ENCODE measurements around the gene DAPK3.
A peak's percentile ranks its signal among the peaks of the same experiment; 100 is the strongest.

DAPK3 gene

DNA sequence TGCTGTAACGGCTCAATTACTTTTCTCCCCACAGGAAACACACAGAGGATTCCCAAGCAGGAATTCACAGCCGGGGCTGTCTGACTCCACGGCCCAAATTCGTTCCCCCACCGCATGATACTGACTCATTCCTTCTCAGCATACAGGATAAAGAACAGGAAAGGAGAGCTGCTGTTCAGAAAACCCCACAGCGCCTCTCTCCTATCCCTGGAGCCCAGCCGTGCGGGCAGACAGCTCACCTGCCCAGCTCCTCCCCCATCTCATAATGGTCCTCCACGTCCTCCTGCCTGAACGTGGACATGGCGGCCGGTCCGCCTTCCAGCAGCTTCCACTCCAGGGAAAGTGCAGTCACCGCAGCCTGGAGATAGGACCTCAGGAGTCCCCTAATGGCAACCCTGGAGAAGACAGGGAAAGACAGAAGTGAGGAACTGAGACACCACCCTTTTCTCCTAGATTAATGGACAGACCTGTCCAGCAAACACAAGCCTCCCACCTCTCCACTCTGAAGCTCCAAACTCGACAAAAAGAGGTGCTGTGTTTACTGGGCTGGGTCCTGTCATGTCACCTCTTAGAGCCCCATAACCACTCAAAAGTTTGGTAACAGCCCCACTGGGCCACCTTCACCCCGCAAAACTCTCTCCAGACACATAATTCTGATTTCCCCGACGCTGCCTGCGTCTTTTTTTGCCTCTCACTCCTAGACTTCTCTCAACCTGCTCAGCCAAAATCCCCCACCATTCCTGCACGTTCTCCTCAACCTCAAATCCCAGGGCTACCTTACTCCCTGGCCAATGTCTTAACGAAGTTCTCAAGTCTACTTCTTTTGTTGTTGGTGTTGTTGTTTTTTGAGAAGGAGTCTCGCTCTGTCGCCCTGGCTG lies 1.2 kb downstream of the DAPK3 start:
- no peak for TF ChIP-seq ZFX (IDR thresholded peaks at IDR 0.05)
- TF ChIP-seq, protein P1, sequence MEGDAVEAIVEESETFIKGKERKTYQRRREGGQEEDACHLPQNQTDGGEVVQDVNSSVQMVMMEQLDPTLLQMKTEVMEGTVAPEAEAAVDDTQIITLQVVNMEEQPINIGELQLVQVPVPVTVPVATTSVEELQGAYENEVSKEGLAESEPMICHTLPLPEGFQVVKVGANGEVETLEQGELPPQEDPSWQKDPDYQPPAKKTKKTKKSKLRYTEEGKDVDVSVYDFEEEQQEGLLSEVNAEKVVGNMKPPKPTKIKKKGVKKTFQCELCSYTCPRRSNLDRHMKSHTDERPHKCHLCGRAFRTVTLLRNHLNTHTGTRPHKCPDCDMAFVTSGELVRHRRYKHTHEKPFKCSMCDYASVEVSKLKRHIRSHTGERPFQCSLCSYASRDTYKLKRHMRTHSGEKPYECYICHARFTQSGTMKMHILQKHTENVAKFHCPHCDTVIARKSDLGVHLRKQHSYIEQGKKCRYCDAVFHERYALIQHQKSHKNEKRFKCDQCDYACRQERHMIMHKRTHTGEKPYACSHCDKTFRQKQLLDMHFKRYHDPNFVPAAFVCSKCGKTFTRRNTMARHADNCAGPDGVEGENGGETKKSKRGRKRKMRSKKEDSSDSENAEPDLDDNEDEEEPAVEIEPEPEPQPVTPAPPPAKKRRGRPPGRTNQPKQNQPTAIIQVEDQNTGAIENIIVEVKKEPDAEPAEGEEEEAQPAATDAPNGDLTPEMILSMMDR (conservative IDR thresholded peaks at IDR 0.05), result no peak
- peak overlapping the region; percentile 82 for H3K27ac ChIP-seq

- peak overlapping the region; percentile 82 for H3K27ac ChIP-seq
These were observed 2.1 kb downstream of the DAPK3 start for GRCh38 chr19:3968556-3969434.

DNA sequence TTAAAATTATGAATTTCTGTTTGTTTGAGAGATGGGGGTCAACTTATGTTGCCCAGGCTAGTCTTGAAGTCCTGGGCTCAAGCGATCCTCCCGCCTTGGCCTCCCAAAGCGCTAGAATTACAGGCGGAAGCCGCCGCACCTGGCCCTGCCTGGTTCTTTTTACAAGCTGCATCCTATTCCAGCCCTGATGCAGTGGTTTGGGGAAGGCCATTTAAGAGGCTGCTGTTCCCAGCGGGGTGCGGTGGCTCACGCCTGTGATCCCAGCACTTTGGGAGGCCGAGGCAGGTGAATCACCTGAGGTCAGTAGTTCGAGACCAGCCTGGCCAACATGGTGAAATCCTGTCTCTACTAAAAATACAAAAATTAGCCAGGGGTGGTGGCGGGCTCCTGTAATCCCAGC lies 2.9 kb downstream of the DAPK3 start:
- peak overlapping the region; percentile 82; the same call in 1 of the 2 replicates for H3K27ac ChIP-seq

More at GRCh38 chr19:3968556-3969434, 2.1 kb downstream of the DAPK3 start:
- TF ChIP-seq ZFX (IDR thresholded peaks at IDR 0.05), result no peak
- TF ChIP-seq, protein P1 (conservative IDR thresholded peaks at IDR 0.05), result no peak

GRCh38 chr19:3966051-3967017 lies 4.6 kb downstream of the DAPK3 start:
- TF ChIP-seq, protein P1 (conservative IDR thresholded peaks at IDR 0.05), result no peak
- no peak for TF ChIP-seq ZFX (IDR thresholded peaks at IDR 0.05)
- no peak overlapping the region; the same call in 1 of the 2 replicates for H3K27ac ChIP-seq

GRCh38 chr19:3964256-3965194 lies 6.4 kb downstream of the DAPK3 start:
- no peak overlapping the region for H3K27ac ChIP-seq
- TF ChIP-seq ZFX (IDR thresholded peaks at IDR 0.05), result no peak
- TF ChIP-seq, protein P1 (conservative IDR thresholded peaks at IDR 0.05), result no peak

GRCh38 chr19:3963458-3964255 lies 7.2 kb downstream of the DAPK3 start:
- H3K27ac ChIP-seq, result no peak overlapping the region
- TF ChIP-seq ZFX (IDR thresholded peaks at IDR 0.05), result no peak
- TF ChIP-seq, protein P1 (conservative IDR thresholded peaks at IDR 0.05), result no peak
